Measurements from ENCODE around the gene FTSJ3. TPM values are rescaled to one million over a fixed set of nuclear protein-coding genes. Genes with fewer than 3 reads are reported as not detected.
"Not testable (repeated sequence)": the region's sequence is repeated elsewhere in the genome, so short reads cannot be mapped to it uniquely, and the experiment has no call there.

Gene FTSJ3, protein sequence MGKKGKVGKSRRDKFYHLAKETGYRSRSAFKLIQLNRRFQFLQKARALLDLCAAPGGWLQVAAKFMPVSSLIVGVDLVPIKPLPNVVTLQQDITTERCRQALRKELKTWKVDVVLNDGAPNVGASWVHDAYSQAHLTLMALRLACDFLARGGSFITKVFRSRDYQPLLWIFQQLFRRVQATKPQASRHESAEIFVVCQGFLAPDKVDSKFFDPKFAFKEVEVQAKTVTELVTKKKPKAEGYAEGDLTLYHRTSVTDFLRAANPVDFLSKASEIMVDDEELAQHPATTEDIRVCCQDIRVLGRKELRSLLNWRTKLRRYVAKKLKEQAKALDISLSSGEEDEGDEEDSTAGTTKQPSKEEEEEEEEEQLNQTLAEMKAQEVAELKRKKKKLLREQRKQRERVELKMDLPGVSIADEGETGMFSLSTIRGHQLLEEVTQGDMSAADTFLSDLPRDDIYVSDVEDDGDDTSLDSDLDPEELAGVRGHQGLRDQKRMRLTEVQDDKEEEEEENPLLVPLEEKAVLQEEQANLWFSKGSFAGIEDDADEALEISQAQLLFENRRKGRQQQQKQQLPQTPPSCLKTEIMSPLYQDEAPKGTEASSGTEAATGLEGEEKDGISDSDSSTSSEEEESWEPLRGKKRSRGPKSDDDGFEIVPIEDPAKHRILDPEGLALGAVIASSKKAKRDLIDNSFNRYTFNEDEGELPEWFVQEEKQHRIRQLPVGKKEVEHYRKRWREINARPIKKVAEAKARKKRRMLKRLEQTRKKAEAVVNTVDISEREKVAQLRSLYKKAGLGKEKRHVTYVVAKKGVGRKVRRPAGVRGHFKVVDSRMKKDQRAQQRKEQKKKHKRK
- 57.2 and 63.6 TPM in 2 replicates for total RNA-seq

DNA sequence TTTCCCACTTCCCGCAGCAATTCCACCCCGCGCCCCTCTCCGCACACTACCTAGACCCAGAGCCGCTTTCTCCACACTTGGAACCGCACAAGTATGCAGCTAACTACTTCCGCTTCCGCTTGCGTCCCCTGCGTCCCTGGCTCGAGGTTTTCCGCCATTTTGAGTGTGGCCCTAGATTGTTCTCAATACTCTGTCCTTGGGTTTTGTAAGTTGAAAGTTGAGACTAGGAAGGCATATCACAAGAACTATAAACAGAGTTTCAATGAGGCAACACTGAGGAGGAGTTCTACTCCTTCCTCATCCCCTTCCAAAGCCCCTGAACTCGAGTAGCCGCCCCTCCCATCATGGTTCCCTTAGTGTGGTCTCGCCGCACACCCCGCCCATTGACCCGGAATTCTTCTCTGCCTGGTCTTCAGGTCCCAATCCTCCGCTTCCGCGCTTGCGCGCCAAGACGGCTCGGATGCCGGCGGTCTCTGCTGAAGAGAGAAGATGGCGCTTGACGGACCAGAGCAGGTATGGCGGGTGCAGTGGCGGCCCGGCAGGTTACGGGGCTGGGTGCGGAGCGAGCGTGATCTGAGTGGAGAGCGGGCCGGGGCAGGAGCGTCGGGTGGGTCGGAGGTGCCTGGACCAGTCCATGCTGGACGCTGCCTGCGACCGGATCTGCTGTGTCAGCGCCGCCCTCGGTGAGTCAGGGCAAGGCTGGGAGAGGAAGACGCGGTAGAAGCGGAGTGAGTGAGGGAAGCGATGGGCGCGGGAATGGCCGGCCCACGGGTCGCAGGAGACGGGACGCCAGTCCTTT lies at the start of gene FTSJ3, which contains the start of gene PSMC5:
FTSJ3 (minus strand) TSS at position 662 of the 799 bp plus-strand sequence. CDS start 761 bp downstream, outside the sequence.
PSMC5 (plus strand) TSS at position 430 of the 799 bp plus-strand sequence; CDS start at position 490, 60 bp downstream.
- intact Hi-C loops (cut with micrococcal nuclease), result loop anchor here (1.0 to 5.0 kb wide), 6 partner anchors 16 to 680 kb away; partner anchors contain the start of genes CCDC47, CEP95, DDX5 and MAP3K3

DNA sequence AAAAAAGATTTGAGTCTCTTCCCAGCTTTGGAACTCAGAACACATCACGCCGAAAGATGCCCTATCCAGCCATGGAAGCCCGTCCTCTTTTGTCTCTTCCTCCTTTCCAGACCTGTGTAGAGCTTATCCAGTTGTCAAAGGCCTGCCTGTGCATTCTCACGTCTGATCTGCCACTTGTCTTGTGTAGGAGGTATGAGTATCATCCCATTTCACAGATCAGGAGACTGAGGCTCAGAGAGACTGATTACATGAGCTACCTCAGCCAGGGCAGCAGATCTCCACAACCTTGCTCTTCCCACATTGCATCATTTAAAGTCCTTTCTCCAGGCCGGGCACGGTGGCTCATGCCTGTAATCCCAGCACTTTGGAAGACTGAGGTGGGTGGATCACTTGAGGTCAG lies 47.2 kb upstream of the FTSJ3 start:
- intact Hi-C loops (cut with micrococcal nuclease), result not testable (repeated sequence)

DNA sequence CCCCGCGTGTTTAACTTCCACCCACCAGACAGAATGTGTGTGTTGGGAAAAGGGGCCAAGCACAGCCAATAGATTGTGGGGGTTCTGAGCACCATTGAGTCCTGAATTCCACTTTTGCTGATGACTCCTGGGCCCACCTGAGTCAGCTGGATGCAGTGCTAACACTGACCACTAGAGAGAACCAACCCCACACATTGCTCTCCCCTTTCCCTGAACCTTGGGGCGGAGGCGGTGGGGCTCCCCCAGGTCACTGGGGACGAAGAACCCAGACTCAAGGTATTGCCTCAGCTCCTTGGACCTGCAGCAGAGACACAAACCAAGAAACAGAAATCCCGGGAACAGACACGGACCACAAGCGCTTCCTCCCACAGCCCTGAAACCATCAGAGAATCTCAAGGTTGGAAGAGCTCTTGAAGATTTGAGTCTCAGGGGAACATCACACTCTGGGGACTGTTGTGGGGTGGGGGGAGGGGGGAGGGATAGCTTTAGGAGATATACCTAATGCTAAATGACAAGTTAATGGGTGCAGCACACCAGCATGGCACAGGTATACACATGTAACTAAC lies 46.7 kb upstream of the FTSJ3 start:
- intact Hi-C loops (cut with micrococcal nuclease), result not testable (repeated sequence)

DNA sequence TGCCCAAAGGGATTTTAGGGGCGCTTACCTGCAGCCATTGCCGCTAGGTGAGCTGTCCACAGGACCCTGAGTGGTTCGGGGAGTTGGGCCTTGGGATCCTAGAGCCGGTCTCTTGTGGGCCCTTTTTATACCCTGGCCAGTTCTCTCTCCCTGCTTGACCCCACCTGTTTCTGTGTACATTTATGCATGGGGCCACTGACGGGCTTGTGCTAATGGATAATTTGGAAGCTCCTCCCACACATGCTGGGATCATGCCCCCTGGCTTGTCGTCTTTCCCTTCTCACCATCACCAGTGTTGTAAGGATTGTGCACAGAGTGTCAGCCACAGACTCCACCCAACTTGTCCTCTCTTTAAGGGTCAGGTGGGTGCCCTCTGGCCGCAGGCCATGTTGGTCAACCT lies 46.1 kb upstream of the FTSJ3 start, which contains the start of gene CSH2:
CSH2 (minus strand) TSS at position 101 of the 400 bp plus-strand sequence; CDS start at position 38, 63 bp downstream.
- intact Hi-C loops (cut with micrococcal nuclease), result not testable (repeated sequence)

DNA sequence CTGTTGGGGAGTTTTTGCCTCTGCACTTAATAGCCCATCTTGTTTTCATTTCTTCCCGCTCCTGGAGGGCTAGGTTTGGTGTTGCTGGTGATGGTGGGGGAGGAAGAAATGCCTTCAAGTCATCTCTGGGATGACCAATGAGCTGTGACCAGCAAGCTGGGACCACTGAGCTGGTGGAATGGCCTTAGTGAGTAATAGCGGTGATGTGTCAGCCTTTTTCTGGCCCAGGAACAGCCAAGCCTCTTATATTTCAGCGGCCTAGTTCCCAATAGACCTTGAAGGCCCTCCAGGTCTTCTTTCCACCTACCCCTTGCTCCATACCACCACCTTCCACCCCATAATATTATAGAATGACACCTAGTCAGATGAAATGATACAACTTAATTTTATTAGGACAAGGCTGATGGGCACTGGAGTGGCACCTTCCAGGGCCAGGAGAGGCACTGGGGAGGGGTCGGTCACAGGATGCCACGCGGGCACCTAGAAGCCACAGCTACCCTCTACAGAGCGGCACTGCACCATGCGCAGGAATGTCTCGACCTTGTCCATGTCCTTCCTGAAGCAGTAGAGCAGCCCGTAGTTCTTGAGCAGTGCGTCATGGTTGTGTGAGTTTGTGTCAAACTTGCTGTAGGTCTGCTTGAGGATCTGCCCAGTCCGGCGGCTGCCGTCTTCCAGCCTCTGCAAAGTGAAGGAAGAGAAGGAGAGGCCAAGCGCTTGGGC lies 44.3 kb upstream of the FTSJ3 start:
- intact Hi-C loops (cut with micrococcal nuclease), result not testable (repeated sequence)

DNA sequence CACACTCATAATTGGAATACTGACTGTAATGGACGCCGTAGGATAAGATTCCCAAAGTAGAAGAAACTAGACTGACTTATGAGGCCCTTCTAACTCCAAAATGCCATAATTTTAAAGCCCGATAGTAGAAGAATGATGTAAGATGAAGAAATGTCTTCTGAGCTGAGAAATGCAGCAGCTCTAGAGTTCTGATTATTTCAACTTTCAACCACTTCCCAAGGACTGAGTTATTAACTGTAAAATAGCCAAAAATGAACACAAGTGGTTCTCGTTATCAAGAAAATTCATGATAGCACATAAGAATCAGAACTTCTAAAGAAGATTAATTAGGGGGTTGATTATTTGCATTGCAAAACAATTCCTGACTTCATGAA lies 42.8 kb upstream of the FTSJ3 start:
- intact Hi-C loops (cut with micrococcal nuclease), result not testable (repeated sequence)

DNA sequence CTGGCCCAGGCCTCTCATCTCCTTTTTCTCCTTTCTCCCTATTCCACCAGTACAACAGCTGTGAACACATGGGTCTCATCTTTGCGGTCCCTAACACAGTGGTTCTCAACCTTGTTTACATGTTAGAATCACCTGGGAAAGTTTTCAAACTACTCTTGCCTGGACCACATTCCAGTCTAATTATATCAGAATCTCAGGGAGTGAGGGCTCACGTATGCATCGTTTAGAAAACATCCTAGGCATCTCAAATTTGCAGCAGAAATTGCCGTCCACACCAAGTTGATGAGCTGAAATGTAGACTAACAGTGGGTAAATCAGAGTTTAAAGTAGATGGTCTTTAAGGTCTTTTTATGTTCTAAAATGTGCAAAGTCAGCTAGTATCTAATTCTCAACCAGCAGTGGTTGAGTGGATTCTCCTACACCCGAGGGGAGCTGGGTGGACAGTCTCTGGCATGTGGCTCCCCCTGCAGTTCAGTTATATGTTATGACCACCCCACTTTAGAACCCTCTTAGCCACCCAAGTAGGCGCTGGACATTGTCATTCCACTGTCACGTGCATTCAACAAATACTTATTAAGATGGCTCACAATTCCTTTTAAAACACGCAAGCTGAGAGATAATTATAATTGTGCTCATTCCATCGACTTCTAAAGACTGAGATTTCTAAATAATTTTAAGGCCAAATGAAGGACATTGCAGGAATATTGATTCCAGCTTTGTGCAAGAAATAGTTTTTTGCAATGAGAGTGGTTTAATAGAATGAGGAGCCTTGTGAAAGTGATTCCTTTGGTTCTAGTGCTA lies 42.2 kb upstream of the FTSJ3 start:
- intact Hi-C loops (cut with micrococcal nuclease), result not testable (repeated sequence)

DNA sequence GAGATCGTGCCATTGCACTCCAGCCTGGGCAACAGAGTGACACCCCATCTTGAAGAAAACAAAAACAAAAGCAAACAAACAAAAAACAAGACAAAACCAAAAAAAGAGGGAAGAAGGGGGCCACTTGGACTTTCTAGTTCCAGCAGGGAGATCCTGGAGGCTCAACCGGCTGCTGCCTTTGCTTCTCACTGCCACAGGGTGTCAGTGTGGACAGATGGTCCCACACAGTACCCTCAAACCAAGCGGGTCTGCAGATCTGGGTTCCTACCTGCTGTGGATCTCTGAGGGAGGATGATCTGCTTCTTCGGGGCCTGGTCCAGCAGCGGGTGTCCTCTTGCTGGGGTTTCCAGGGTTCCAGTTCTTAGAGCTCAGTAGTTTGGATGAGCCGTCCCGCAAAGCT lies 39.2 kb upstream of the FTSJ3 start:
- intact Hi-C loops (cut with micrococcal nuclease), result not testable (repeated sequence)

DNA sequence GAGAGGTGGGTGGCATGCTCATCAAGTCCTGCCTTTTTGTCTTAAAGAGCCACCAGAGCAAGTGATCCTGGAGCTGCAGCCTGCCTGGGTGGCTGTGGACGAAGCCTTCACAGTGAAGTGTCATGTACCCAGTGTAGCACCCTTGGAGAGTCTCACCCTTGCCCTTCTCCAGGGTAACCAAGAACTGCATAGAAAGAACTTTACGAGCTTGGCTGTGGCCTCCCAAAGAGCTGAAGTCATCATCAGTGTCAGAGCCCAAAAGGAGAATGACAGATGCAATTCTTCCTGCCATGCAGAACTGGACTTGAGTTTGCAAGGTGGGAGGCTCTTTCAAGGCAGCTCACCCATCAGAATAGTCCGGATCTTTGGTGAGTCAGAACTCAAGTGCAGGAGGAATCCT lies 31.8 kb upstream of the FTSJ3 start:
- intact Hi-C loops (cut with micrococcal nuclease), result no loop called here

DNA sequence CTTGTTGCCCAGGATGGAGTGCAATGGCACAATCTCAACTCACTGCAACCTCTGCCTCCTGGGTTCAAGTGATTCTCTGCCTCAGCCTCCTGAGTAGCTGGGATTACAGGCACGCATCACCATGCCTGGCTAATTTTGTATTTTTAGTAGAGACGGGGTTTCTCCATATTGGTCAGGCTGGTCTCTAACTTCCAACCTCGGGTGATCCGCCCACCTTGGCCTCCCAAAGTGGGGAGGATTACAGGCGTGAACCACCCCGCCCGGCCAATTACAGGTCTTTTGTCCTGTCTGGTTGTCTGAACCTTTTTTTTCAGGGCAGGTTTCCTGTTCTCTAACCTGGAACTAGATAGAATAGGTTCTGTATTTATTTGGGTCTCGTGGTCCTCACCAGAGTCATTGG lies 29.0 kb upstream of the FTSJ3 start:
- intact Hi-C loops (cut with micrococcal nuclease), result not testable (repeated sequence)

DNA sequence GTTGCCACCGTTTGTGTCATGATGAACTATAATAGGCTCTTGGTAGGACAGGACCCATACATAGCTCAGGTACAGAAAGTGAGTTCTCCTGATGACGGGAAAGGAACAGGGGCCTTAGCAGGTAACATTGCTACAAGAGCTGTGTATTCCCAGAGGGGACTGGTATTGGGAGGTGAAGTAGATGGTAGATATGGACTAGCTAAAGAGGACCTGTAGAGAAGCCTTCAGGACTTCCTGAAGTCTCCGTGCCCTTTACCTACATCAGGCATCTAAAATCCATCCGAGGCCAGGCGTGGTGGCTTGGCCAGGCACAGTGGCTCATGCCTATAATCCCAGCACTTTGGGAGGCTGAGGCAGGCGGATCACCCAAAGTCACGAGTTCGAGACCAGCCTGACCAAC lies 27.7 kb upstream of the FTSJ3 start:
- intact Hi-C loops (cut with micrococcal nuclease), result no loop called here

DNA sequence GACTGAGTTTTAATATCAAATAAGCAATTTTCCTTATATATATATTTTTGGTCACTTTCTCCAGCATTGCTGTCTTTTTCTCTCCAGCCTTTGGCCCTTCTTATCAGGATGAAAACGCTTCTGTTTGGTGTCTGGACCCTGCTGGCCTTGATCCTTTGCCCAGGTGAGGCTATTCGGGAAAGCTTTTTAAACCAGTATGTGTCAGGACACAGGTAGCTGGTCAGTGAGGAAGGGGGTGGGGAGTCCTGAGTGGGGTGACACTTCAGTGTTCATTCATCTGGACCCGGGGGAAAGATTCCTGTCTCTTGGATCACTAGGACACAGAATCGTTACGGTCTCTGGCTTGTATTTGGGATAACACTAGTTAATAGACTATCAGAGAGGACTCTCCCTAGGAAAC lies 27.2 kb upstream of the FTSJ3 start:
- intact Hi-C loops (cut with micrococcal nuclease), result no loop called here

DNA sequence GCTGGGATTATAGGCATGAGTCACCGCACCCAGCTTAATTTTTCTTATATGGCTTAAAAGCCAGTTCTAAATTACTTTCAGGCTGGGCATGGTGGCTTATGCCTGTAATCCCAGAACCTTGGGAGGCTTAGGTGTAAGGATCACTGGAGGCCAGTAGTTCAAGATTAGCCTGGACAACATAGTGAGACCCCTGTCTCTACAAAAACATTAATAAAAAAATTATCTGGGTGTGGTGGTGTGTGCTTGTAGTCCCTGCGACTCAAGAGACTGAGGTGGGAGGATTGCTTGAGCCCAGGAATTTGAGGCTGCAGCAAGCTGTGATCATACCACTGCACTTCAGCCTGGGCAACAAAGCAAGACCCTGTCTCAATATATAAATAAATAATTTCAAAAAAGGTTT lies 25.8 kb upstream of the FTSJ3 start:
- intact Hi-C loops (cut with micrococcal nuclease), result no loop called here

DNA sequence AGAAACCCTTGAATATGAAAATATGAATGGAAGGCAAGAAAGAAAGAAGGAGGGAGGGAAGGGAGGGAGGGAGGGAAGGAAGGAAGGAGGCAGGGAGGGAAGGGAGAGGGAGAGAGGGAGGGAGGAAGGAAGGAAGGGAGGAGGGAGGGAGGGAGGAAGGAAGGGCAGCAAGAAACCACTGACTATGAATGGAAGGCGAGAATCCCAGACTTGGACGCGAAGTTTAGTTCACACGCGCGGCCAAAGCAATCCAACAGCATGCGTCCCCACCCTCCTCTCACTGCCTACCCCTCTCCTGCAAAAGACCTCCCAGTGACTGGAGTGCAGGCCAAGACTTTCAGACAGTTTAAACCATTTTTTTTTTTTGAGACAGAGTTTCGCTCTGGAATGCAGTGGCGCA lies 22.9 kb upstream of the FTSJ3 start:
- intact Hi-C loops (cut with micrococcal nuclease), result no loop called here

DNA sequence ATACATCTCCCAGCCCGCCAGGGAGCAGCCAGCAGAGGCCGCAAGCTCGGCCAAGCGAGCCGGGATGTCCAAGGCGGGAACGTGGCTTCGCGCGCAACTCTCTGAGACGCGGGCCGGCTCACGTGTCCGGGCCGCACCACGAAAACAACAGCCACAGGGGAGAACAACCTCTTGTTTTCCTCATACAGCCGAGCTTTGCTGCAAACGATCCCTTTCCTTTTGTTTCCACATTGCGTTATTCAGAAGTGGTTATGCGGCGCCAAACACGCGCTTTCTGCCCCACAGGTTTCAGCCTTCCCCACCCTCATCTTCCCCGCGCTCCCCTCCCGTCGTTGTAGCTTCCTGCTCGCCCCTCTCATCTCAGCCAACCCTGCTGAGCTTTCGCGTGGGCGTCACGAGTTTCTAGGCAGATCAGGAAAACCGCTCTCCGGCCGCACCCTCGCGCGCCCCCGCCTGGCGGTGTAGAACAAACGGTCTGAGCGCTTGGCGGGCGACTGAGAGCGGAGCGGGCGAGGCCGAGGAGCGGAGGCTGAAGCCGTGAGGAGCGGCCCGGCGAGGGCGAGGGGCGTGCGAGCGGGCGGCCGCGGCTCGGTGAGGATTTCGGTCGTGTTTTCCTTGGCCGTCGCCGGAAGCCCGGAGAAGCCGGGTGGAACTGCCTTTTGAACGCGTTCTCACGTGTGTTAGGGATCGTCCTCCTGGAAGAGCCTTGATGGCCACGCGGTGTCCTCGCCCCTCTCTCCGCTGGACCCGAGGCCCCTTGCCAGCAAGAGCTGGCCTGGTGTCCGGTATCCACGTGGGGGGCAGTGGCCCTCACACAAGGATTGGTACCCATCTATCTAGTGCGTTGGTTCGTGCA lies 21.6 kb upstream of the FTSJ3 start:
- intact Hi-C loops (cut with micrococcal nuclease), result loop anchor here (10.0 kb wide), 1 partner anchor 424 kb away; no protein-coding TSS in a partner anchor

DNA sequence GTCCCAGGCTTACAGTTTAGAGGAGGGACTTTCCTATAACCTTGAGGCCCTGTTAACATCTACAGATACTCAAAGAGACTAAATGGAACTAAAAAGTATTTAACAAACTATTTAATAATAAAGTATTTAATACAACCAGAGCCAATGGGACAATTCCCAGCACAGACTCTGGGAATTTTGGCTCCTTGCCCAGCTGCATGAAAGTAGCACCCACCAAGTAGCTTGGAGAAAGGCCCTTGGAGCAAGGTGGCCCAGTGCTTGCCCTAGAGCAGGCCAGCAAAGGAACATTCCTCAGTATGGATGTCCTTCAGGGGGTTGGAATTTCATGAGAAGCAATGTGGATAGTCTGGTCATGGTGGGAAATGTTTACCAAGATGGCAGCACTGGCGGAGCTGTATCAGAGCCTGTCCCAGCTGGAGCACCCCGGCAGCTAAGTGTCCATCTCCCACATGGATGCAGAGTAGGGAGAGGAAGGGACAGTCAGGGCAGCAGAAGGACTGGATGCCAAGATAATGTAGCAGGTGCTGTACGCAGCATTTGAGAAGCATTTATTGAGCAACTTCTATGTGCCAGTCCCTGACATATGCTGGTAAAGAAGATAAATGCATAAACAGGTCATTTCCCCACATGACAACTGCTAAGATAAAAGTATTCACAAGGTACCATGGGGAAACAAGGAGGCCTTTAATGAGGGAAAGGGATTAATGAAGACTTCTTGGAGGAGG lies 20.2 kb upstream of the FTSJ3 start:
- intact Hi-C loops (cut with micrococcal nuclease), result loop anchor here (10.0 kb wide), 1 partner anchor 423 kb away; no protein-coding TSS in a partner anchor

DNA sequence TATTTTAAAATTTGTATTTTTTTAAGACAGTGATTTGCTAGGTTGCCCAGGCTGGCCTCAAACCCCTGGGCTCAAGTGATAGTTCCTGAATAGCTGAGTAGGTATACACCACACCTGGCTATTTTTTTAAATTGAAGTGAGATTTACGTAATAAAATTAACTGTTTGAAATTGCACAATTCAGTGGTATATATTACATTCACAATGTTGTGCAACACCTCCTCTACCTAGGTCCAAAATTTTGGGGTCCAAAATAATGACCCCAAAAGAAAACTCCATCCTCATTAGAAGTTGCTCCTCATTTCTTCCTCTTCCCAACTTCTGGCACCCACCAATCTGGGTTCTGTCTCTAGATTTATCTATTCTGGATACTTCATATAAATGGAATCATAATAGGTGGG lies 18.0 kb upstream of the FTSJ3 start:
- intact Hi-C loops (cut with micrococcal nuclease), result loop anchor here (10.0 kb wide), 1 partner anchor 421 kb away; no protein-coding TSS in a partner anchor
